Panc1 (cell line): ENCODE results near the gene DCAF8. TPM values are rescaled to one million over a fixed set of nuclear protein-coding genes. Genes with fewer than 3 reads are reported as not detected.

Experiments
- ATAC-seq: fragments of 200-7000 bp; cut with Tn5 transposase; 2 replicates; pipeline ENCODE4 v1.9.1; 2020; ENCODE audit warnings: mild to moderate bottlenecking, moderate library complexity
- BruUV-seq: library from RNA; stranded (reverse); fragments of 400-500 nt; replicated peaks from 2 replicates; lab custom pipeline; 2021; lab: Mats Ljungman, UMichigan
- CTCF ChIA-PET: fragments of 300-600 bp; sonication (Branson Sonifier 250); formaldehyde crosslinking; loops from one replicate; lab custom pipeline; 2022; ENCODE audit warnings: antibody characterized with exemption; lab: Charles Lee
- POLR2A ChIA-PET: fragments of 300-600 bp; sonication (Branson Sonifier 250); formaldehyde crosslinking; loops from one replicate; lab custom pipeline; 2022; ENCODE audit warnings: antibody characterized with exemption; lab: Charles Lee
- DNase-seq: peaks from one replicate; pipeline ENCODE4 v3.0.0-alpha.2; 2010; ENCODE audit warnings: low read depth, low spot score
- H3K27ac ChIP-seq: 2 replicates; pipeline ENCODE4 v1.5.1; 2011; ENCODE audit warnings: mild to moderate bottlenecking, low read length, inconsistent platforms
- H3K27me3 ChIP-seq: fragments of 200-500 bp; sonication (Bioruptor generic); 2 replicates; pipeline ENCODE4 v1.6.0; 2014; ENCODE audit warnings: low read length, inconsistent platforms; ENCODE audit not compliant: control insufficient read depth, insufficient read depth
- H3K36me3 ChIP-seq: fragments of 200-500 bp; sonication (Bioruptor generic); 2 replicates; pipeline ENCODE4 v1.5.1; 2014; ENCODE audit warnings: inconsistent platforms, mild to moderate bottlenecking, low read length, moderate library complexity; ENCODE audit not compliant: control insufficient read depth, insufficient read depth
- H3K4me1 ChIP-seq: 2 replicates; pipeline ENCODE4 v1.5.1; 2011; ENCODE audit warnings: inconsistent platforms, mild to moderate bottlenecking, low read length, moderate library complexity; ENCODE audit not compliant: control insufficient read depth, insufficient read depth
- H3K4me3 ChIP-seq, 2 experiments: 2 replicates each; pipeline ENCODE4 v1.5.1; 2011 to 2012; ENCODE audit warnings: low read depth in 2 of 2, low read length in 2 of 2, mild to moderate bottlenecking in 2 of 2, inconsistent platforms in 1 of 2, moderate library complexity in 1 of 2
- H3K9me3 ChIP-seq: fragments of 200-500 bp; sonication (Bioruptor generic); 2 replicates; pipeline ENCODE4 v1.5.1; 2014; ENCODE audit warnings: low read depth, mild to moderate bottlenecking, inconsistent platforms, low read length, moderate library complexity; ENCODE audit not compliant: control insufficient read depth, insufficient read depth
- POLR2AphosphoS5 ChIP-seq: IDR thresholded peaks from 2 replicates; pipeline ENCODE4 v1.6.1; 2012; ENCODE audit warnings: mild to moderate bottlenecking, low read depth, low read length, moderate library complexity
- SIN3A ChIP-seq: IDR thresholded peaks from 2 replicates; pipeline ENCODE4 v1.6.1; 2012; ENCODE audit warnings: low read depth, mild to moderate bottlenecking, low read length, moderate library complexity, borderline replicate concordance; ENCODE audit not compliant: insufficient read depth
- TCF7L2 ChIP-seq: IDR thresholded peaks from 2 replicates; pipeline ENCODE4 v1.6.1; 2011; ENCODE audit warnings: mild to moderate bottlenecking, low read depth, low read length, inconsistent platforms
- in situ Hi-C: cut with HindIII; loops from 2 replicates; pipeline ENCODE4 v1.10.0; 2016; ENCODE audit warnings: low sequenced_read_pairs, low pct_unique_long_range_greater_than_20kb
- intact Hi-C: fragments of 100-400 bp; cut with micrococcal nuclease; formaldehyde crosslinking; loops from one replicate; pipeline ENCODE4 v1.10.0; 2022; ENCODE audit not compliant: unreplicated experiment
- total RNA-seq: library from RNA; stranded (reverse); gene quantifications from one replicate; pipeline ENCODE4 v1.2.1, GENCODE V29; 2021; ENCODE audit not compliant: unreplicated experiment
- TF ChIP-seq, protein P1 (sequence below): fragments of 450-650 bp; IDR thresholded peaks from 2 replicates; pipeline ENCODE4 v1.5.1; 2017; ENCODE audit warnings: mild to moderate bottlenecking
- TF ChIP-seq, protein P2 (sequence below), 2 experiments: IDR thresholded peaks; 2 replicates each; pipeline ENCODE4 v1.6.1; 2011 to 2012; ENCODE audit warnings: low read depth in 2 of 2, control low read depth in 1 of 2, low read length in 1 of 2, mild to moderate bottlenecking in 1 of 2, moderate library complexity in 1 of 2; ENCODE audit not compliant: insufficient read depth in 1 of 2

Gene DCAF8
- total RNA-seq, 1 experiment from 2014 or later = 127 TPM

DNA sequence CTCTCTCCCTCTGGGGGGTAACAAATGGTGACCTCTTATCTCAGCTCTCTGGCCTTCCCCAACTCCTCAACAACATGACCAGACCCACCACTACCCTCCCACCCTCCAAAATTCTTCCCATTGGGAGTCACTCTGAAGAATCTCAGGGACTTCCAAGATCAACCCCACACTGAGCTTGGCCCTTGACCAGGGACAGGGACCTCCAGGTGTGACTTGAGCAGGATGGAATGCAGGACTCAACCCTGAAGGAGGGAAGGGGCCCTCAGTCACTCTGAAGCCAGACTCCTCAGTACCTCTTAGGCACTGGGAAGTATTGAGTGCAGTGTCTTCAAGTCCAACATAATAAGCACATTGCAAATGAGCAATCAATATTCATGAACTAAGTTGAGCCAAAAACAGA lies 70.1 kb downstream of the DCAF8 start:
- intact Hi-C loops = loop anchor here (2.0 to 10.0 kb wide), 2 partner anchors 61 to 87 kb away; no protein-coding TSS in a partner anchor
- H3K4me3 ChIP-seq = no peak overlapping the region
- in situ Hi-C loops = no loop called here
- H3K9me3 ChIP-seq = no peaks in the 10 kb centered on the region
- no peaks in the 10 kb centered on the region for H3K27me3 ChIP-seq
- peaks cover 7% of the 10 kb centered on the region; the same call in 1 of the 2 replicates for H3K4me1 ChIP-seq
- BruUV-seq = no TSS peak
- no peak for ATAC-seq
- no peak overlapping the region for H3K27ac ChIP-seq
- ChIA-PET POLR2A (interaction anchor here (0.6 kb wide), 1 partner anchor 96 kb away, joined by 4 read pairs; no protein-coding TSS in a partner anchor), CTCF (no interaction called here)
- TF ChIP-seq TCF7L2 = no peak
- TF ChIP-seq, protein P1, sequence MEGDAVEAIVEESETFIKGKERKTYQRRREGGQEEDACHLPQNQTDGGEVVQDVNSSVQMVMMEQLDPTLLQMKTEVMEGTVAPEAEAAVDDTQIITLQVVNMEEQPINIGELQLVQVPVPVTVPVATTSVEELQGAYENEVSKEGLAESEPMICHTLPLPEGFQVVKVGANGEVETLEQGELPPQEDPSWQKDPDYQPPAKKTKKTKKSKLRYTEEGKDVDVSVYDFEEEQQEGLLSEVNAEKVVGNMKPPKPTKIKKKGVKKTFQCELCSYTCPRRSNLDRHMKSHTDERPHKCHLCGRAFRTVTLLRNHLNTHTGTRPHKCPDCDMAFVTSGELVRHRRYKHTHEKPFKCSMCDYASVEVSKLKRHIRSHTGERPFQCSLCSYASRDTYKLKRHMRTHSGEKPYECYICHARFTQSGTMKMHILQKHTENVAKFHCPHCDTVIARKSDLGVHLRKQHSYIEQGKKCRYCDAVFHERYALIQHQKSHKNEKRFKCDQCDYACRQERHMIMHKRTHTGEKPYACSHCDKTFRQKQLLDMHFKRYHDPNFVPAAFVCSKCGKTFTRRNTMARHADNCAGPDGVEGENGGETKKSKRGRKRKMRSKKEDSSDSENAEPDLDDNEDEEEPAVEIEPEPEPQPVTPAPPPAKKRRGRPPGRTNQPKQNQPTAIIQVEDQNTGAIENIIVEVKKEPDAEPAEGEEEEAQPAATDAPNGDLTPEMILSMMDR = no peak
- TF ChIP-seq, protein P2, sequence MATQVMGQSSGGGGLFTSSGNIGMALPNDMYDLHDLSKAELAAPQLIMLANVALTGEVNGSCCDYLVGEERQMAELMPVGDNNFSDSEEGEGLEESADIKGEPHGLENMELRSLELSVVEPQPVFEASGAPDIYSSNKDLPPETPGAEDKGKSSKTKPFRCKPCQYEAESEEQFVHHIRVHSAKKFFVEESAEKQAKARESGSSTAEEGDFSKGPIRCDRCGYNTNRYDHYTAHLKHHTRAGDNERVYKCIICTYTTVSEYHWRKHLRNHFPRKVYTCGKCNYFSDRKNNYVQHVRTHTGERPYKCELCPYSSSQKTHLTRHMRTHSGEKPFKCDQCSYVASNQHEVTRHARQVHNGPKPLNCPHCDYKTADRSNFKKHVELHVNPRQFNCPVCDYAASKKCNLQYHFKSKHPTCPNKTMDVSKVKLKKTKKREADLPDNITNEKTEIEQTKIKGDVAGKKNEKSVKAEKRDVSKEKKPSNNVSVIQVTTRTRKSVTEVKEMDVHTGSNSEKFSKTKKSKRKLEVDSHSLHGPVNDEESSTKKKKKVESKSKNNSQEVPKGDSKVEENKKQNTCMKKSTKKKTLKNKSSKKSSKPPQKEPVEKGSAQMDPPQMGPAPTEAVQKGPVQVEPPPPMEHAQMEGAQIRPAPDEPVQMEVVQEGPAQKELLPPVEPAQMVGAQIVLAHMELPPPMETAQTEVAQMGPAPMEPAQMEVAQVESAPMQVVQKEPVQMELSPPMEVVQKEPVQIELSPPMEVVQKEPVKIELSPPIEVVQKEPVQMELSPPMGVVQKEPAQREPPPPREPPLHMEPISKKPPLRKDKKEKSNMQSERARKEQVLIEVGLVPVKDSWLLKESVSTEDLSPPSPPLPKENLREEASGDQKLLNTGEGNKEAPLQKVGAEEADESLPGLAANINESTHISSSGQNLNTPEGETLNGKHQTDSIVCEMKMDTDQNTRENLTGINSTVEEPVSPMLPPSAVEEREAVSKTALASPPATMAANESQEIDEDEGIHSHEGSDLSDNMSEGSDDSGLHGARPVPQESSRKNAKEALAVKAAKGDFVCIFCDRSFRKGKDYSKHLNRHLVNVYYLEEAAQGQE (IDR thresholded peaks at IDR 0.05; ENCODE audit: insufficient read depth in 1 of 2, low read depth in 2 of 2, low read length in 1 of 2) = no peak
- no peak for TF ChIP-seq POLR2AphosphoS5
- no peak for TF ChIP-seq SIN3A
- no peaks in the 10 kb centered on the region for H3K36me3 ChIP-seq
- no peak for DNase-seq

DNA sequence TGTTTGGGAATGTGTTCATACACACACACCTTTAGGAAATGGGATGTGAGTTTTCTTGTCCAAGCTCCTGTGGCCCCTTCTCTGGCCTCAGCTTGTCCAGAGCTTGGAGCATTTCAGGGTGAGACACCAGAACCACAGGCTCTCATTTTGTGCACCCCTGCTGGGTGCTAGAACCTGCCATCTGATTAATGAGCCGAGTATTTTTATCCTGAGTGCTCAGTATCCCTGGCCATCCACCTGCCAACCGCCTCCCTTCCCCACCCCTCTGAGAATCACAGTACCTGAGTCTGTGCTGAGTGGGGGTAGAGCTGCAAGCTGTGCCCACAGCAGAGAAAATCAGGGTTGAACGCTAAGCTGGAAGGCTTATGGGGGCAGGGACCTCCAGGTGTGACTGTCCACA lies 70.6 kb downstream of the DCAF8 start:
- ATAC-seq (no peak), DNase-seq (no peak)
- Histone ChIP-seq H3K9me3 (no peaks in the 10 kb centered on the region), H3K36me3 (no peaks in the 10 kb centered on the region), H3K27me3 (no peaks in the 10 kb centered on the region), H3K4me3 (no peak overlapping the region), H3K27ac (no peak overlapping the region), H3K4me1 (peaks cover 7% of the 10 kb centered on the region; the same call in 1 of the 2 replicates)
- ChIA-PET CTCF (no interaction called here), POLR2A (interaction anchor here (0.6 kb wide), 1 partner anchor 97 kb away, joined by 4 read pairs; no protein-coding TSS in a partner anchor)
- TF ChIP-seq, protein P2 (IDR thresholded peaks at IDR 0.05; ENCODE audit: insufficient read depth in 1 of 2, low read depth in 2 of 2, low read length in 1 of 2) = no peak
- no peak for TF ChIP-seq POLR2AphosphoS5
- TF ChIP-seq, protein P1 = no peak
- TF ChIP-seq SIN3A = no peak
- no peak for TF ChIP-seq TCF7L2
- intact Hi-C loops = loop anchor here (2.0 to 10.0 kb wide), 2 partner anchors 61 to 87 kb away; no protein-coding TSS in a partner anchor
- BruUV-seq = no TSS peak
- in situ Hi-C loops = no loop called here
